ENCODE results near the gene EFCAB8.

DNA sequence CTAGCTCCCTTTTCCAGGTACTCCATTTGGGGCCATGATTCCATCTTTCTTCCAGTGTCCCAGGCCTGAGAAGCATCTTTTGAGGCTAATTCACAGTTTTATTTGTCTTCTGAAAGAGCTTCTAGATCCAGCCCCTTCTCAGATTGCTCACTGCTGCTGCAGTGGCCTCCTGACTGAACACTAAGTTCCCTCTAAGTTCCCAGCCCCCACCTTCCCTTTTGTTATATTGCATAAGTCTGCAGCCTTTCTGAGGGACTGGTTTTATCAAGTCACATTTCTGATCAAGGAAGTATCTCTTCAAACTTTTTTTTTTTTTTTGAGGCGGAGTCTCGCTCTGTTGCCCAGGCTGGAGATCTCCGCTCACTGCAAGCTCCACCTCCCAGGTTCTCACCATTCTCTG lies 28.3 kb upstream of the EFCAB8 start:
- TF ChIP-seq, protein P1, sequence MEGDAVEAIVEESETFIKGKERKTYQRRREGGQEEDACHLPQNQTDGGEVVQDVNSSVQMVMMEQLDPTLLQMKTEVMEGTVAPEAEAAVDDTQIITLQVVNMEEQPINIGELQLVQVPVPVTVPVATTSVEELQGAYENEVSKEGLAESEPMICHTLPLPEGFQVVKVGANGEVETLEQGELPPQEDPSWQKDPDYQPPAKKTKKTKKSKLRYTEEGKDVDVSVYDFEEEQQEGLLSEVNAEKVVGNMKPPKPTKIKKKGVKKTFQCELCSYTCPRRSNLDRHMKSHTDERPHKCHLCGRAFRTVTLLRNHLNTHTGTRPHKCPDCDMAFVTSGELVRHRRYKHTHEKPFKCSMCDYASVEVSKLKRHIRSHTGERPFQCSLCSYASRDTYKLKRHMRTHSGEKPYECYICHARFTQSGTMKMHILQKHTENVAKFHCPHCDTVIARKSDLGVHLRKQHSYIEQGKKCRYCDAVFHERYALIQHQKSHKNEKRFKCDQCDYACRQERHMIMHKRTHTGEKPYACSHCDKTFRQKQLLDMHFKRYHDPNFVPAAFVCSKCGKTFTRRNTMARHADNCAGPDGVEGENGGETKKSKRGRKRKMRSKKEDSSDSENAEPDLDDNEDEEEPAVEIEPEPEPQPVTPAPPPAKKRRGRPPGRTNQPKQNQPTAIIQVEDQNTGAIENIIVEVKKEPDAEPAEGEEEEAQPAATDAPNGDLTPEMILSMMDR (IDR thresholded peaks at IDR 0.05): no peak
- TF ChIP-seq POLR2A (IDR thresholded peaks at IDR 0.05): no peak

Measured in heart left ventricle (tissue), 13 donors.